Gastroesophageal sphincter (tissue), 3 donors: Measurements from ENCODE around the gene EEF2.

Source experiments
- CTCF ChIP-seq, 4 experiments: fragments of 200-600 bp in 2 of 4; fragments of 450-650 bp in 2 of 4; sonication (generic) in 1 of 4; IDR thresholded peaks; one replicate each; pipeline ENCODE4 v1.5.1; 2017 to 2019; ENCODE audit warnings: antibody characterized with exemption in 4 of 4, mild to moderate bottlenecking in 2 of 4, moderate library complexity in 2 of 4
- POLR2AphosphoS5 ChIP-seq: sonication (generic); formaldehyde crosslinking; IDR thresholded peaks from one replicate; pipeline ENCODE4 v1.6.1; 2017; ENCODE audit warnings: antibody characterized with exemption

- TF ChIP-seq CTCF (IDR thresholded peaks at IDR 0.05): no peak
- TF ChIP-seq POLR2AphosphoS5: no peak
Measured at GRCh38 chr19:3984584-3984907, 717 bp downstream of the EEF2 start.
